PC-3 (cell line): ENCODE results near the gene ENTR1.

Source experiments
- CTCF ChIP-seq: fragments of 300-600 bp; sonication (generic); conservative IDR thresholded peaks from 2 replicates; pipeline ENCODE4 v1.5.1; 2017; ENCODE audit warnings: antibody characterized with exemption, low read depth, mild to moderate bottlenecking, low read length
- EZH2phosphoT487 ChIP-seq: fragments of 300-600 bp; sonication (generic); IDR thresholded peaks from 2 replicates; pipeline ENCODE4 v1.6.1; 2018; ENCODE audit warnings: mild to moderate bottlenecking, antibody characterized with exemption, low read length, borderline replicate concordance

GRCh38 chr9:136353757-136354488 lies 56.5 kb downstream of the ENTR1 start:
- TF ChIP-seq CTCF (no peak), EZH2phosphoT487 (no peak)
